Endothelial cell of umbilical vein (primary cell): ENCODE data around the gene BEAN1.

Experiments
- EZH2 ChIP-seq: IDR thresholded peaks from 2 replicates; pipeline ENCODE4 v1.6.1; 2012; ENCODE audit warnings: borderline replicate concordance, low read depth, mild to moderate bottlenecking, moderate library complexity, low read length, inconsistent platforms; ENCODE audit not compliant: severe bottlenecking
- FOS ChIP-seq: IDR thresholded peaks from 2 replicates; pipeline ENCODE4 v1.6.1; 2011; ENCODE audit warnings: mild to moderate bottlenecking, low read length, moderate library complexity, borderline replicate concordance; ENCODE audit not compliant: insufficient read depth
- JUN ChIP-seq: IDR thresholded peaks from 2 replicates; pipeline ENCODE4 v1.6.1; 2011; ENCODE audit warnings: borderline replicate concordance, low read depth; ENCODE audit not compliant: insufficient read length, insufficient read depth
- POLR2A ChIP-seq: IDR thresholded peaks from 2 replicates; pipeline ENCODE4 v1.6.1; 2012; ENCODE audit warnings: low read depth, mild to moderate bottlenecking, control low read depth, low read length
- POLR2AphosphoS5 ChIP-seq: IDR thresholded peaks from 2 replicates; pipeline ENCODE4 v1.6.1; 2012; ENCODE audit warnings: low read depth, mild to moderate bottlenecking, control low read depth, low read length, moderate library complexity; ENCODE audit not compliant: insufficient read depth
- TF ChIP-seq, protein P1 (sequence below), 2 donors: IDR thresholded peaks; 1 replicate in 1 of 2; 2 replicates in 1 of 2; pipeline ENCODE4 v1.5.1; 2011; ENCODE audit warnings: low read length in 2 of 2, mild to moderate bottlenecking in 2 of 2, moderate library complexity in 2 of 2, control low read depth in 1 of 2, inconsistent platforms in 1 of 2, low read depth in 1 of 2; ENCODE audit not compliant: insufficient read depth in 1 of 2; ENCODE audit errors: extremely low read depth in 1 of 2
- TF ChIP-seq, protein P2 (sequence below): IDR thresholded peaks from 2 replicates; pipeline ENCODE4 v1.6.1; 2011; ENCODE audit not compliant: insufficient read depth, insufficient read length

DNA sequence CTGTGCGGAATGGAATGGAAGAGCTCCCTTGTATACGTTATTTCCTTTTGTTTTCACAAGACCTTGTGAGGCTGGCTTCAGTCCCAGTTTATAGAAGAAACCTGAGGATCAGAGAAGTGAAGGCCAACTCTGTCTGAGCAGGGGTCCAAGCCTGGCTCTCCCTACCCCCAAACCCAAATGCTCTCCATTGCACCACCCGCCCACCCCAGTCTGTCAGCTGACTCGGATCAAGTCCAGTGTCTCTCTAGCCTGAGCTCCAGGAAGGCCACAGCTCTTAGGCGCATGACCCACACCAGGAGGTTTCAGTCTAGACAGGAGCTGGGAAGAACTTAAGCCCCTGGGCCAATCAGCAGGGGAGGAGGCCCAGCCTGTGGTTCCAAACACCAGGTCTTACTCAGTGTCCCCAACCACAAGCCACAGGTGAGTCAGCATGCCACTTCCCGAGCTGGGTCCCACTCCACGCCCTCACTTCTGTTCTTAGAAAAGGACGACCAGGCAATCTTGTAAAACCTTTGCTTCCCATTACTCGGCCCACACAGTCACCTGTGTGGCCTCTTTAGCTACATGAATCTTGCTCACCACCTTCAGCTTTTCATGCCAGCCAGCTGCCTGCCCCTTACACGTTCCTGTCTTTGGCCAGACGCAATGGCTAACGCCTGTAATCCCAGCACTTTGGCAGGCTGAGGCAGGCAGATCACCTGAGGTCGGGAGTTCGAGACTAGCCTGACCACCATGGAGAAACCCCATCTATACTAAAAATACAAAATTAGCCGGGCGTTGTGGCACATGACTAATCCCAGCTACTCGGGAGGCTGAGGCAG is 95.1 kb downstream of the BEAN1 start:
- TF ChIP-seq POLR2AphosphoS5 (no peak), POLR2A (no peak), EZH2 (no peak), JUN (no peak), FOS (no peak)
- TF ChIP-seq, protein P1, sequence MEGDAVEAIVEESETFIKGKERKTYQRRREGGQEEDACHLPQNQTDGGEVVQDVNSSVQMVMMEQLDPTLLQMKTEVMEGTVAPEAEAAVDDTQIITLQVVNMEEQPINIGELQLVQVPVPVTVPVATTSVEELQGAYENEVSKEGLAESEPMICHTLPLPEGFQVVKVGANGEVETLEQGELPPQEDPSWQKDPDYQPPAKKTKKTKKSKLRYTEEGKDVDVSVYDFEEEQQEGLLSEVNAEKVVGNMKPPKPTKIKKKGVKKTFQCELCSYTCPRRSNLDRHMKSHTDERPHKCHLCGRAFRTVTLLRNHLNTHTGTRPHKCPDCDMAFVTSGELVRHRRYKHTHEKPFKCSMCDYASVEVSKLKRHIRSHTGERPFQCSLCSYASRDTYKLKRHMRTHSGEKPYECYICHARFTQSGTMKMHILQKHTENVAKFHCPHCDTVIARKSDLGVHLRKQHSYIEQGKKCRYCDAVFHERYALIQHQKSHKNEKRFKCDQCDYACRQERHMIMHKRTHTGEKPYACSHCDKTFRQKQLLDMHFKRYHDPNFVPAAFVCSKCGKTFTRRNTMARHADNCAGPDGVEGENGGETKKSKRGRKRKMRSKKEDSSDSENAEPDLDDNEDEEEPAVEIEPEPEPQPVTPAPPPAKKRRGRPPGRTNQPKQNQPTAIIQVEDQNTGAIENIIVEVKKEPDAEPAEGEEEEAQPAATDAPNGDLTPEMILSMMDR (IDR thresholded peaks at IDR 0.05; ENCODE audit: extremely low read depth in 1 of 2, insufficient read depth in 1 of 2, low read depth in 1 of 2, low read length in 2 of 2), result no peak
- TF ChIP-seq, protein P2, sequence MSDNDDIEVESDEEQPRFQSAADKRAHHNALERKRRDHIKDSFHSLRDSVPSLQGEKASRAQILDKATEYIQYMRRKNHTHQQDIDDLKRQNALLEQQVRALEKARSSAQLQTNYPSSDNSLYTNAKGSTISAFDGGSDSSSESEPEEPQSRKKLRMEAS, result no peak
